ENCODE results near the gene CNDP2.

Gene CNDP2

DNA sequence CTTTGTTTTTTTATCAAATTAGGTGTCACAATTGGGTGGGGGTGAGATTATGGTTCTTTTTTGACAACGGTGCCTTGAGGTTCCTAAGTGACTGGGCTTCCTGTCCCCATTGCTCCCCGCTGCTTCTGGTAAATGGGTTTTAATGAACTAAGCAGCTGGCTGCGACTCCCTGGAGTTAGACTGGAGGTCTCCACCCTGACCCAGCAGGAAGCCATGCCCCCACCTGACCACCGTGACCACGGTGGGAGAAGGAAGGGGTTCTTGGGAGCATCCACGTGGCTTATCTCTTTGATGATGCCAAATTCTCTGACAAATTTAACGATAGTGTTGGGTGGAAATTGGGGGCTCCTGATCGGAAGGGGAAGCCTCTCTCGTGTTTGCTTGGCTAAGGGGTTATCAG is 12.2 kb downstream of the CNDP2 start:
- Histone ChIP-seq H3K9ac (ENCODE audit: insufficient read length) (no peak overlapping the region), H3K27ac (no peak overlapping the region), H3K4me3 (no peak overlapping the region), H3K36me3 (ENCODE audit: insufficient read depth, low read length) (peaks cover 20% of the 10 kb centered on the region; the same call in 1 of the 2 replicates), H3K9me3 (ENCODE audit: low read depth, low read length) (no peaks in the 10 kb centered on the region)
- TF ChIP-seq POLR2AphosphoS5 (IDR thresholded peaks at IDR 0.05; ENCODE audit: borderline replicate concordance, low read depth, low read length), result no peak
- no peak for TF ChIP-seq FOXP2 (optimal IDR thresholded peaks at IDR 0.05; ENCODE audit: control extremely low read depth, extremely low read length, insufficient read depth)
- TF ChIP-seq EZH2 (IDR thresholded peaks at IDR 0.05), result no peak
- no peak for DNase-seq (ENCODE audit: low read depth, low spot score)

GRCh38 chr18:74508821-74509225 is 12.7 kb downstream of the CNDP2 start:
- H3K27ac ChIP-seq, result no peak overlapping the region

DNA sequence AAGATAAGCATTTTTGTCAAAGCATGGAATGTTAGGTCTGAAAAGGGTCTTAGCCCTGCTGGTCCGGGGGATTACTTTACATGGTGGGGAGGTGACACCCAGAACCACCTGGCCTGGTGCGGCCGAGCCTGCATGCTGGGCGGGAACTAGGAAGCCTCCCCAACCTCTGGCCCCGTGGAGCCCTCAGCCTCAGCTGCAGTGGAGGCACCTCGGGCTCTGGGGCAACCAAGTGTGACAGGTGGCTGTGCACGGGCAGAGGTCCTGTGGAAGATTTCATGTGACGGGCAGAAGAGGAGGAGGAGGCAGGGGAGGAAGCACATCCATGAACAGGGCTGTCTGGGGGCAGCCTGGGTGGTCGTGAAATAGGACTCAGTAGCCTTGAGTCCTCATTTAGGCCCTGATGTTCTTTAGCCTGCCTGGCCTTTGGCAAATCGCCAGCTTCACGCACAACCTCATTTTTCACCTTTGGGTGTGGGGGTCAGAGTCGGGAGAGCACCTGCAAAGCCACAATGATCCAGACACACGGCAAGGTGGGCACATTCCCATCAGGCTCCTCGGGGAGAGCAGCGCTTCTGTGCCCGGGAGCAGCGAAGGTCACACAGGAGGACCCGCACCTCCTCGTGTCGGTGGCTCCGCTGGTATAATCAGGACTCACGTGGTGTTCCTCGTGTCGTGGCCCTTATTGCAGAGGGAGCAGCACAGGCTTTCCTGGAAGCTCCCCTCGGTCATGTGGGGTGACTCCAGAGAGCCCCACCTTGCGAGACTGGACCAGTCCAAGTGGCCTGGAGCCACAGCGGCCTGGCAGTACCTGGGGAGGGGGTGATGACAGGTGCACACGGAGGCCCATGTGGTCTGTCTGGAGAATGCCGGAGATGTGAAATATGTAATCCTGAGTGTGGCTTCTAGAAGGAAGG is 13.9 kb downstream of the CNDP2 start:
- H3K27ac ChIP-seq, result no peak overlapping the region
- no peak for TF ChIP-seq EZH2 (IDR thresholded peaks at IDR 0.05)
- H3K9ac ChIP-seq (ENCODE audit: insufficient read length), result no peak overlapping the region
- no peaks in the 10 kb centered on the region for H3K9me3 ChIP-seq (ENCODE audit: low read depth, low read length)
- H3K36me3 ChIP-seq (ENCODE audit: insufficient read depth, low read length), result peaks cover 20% of the 10 kb centered on the region; the same call in 1 of the 2 replicates
- no peak for DNase-seq (ENCODE audit: low read depth, low spot score)
- H3K4me3 ChIP-seq, result no peak overlapping the region

More at GRCh38 chr18:74508821-74509225, 12.7 kb downstream of the CNDP2 start:
- H3K9me3 ChIP-seq (ENCODE audit: low read depth, low read length), result no peaks in the 10 kb centered on the region
- TF ChIP-seq POLR2AphosphoS5 (IDR thresholded peaks at IDR 0.05; ENCODE audit: borderline replicate concordance, low read depth, low read length) (no peak), EZH2 (IDR thresholded peaks at IDR 0.05) (no peak), FOXP2 (optimal IDR thresholded peaks at IDR 0.05; ENCODE audit: control extremely low read depth, extremely low read length, insufficient read depth) (no peak)
- peaks cover 20% of the 10 kb centered on the region; the same call in 1 of the 2 replicates for H3K36me3 ChIP-seq (ENCODE audit: insufficient read depth, low read length)
- H3K9ac ChIP-seq (ENCODE audit: insufficient read length), result no peak overlapping the region
- no peak overlapping the region for H3K4me3 ChIP-seq
- no peak for DNase-seq (ENCODE audit: low read depth, low spot score)

- TF ChIP-seq FOXP2 (optimal IDR thresholded peaks at IDR 0.05; ENCODE audit: control extremely low read depth, extremely low read length, insufficient read depth) (no peak), POLR2AphosphoS5 (IDR thresholded peaks at IDR 0.05; ENCODE audit: borderline replicate concordance, low read depth, low read length) (no peak), EZH2 (IDR thresholded peaks at IDR 0.05) (no peak)
- peaks cover 20% of the 10 kb centered on the region; the same call in 1 of the 2 replicates for H3K36me3 ChIP-seq (ENCODE audit: insufficient read depth, low read length)
- H3K4me3 ChIP-seq, result no peak overlapping the region
Measured at GRCh38 chr18:74510770-74511095, 14.6 kb downstream of the CNDP2 start.

DNA sequence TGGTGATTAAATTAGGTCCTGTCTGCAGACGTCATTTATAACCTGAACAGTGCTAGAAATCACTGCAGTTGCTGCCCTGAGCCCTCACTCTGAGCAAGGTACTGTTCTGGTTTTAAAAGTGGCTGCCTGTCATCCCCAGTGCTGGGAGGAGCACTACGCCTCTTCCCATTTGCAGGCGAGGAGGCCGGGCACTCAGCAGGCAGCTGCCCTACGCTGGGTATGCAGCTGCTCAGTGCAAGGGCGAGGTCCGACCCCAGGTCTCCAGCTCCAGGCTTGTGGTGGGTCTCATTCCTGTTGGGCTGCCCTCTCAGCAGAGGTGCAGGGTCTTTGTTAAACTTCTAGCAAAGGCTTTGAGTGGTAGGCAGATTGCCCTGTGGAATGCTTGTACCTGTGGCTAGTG is 15.7 kb downstream of the CNDP2 start:
- Histone ChIP-seq H3K36me3 (ENCODE audit: insufficient read depth, low read length) (peaks cover 18% of the 10 kb centered on the region; the same call in 1 of the 2 replicates), H3K9ac (ENCODE audit: insufficient read length) (no peak overlapping the region), H3K4me3 (no peak overlapping the region), H3K9me3 (ENCODE audit: low read depth, low read length) (no peaks in the 10 kb centered on the region), H3K27ac (no peak overlapping the region)
- TF ChIP-seq FOXP2 (optimal IDR thresholded peaks at IDR 0.05; ENCODE audit: control extremely low read depth, extremely low read length, insufficient read depth) (no peak), EZH2 (IDR thresholded peaks at IDR 0.05) (no peak), POLR2AphosphoS5 (IDR thresholded peaks at IDR 0.05; ENCODE audit: borderline replicate concordance, low read depth, low read length) (no peak)
- no peak for DNase-seq (ENCODE audit: low read depth, low spot score)

More at GRCh38 chr18:74510770-74511095, 14.6 kb downstream of the CNDP2 start:
- no peak overlapping the region for H3K27ac ChIP-seq
- no peak for DNase-seq (ENCODE audit: low read depth, low spot score)
- no peaks in the 10 kb centered on the region for H3K9me3 ChIP-seq (ENCODE audit: low read depth, low read length)
- no peak overlapping the region for H3K9ac ChIP-seq (ENCODE audit: insufficient read length)

GRCh38 chr18:74512321-74513053 is 16.3 kb downstream of the CNDP2 start:
- no peak overlapping the region for H3K27ac ChIP-seq
- no peak for DNase-seq (ENCODE audit: low read depth, low spot score)
- no peaks in the 10 kb centered on the region for H3K9me3 ChIP-seq (ENCODE audit: low read depth, low read length)
- H3K36me3 ChIP-seq (ENCODE audit: insufficient read depth, low read length), result peaks cover 18% of the 10 kb centered on the region; the same call in 1 of the 2 replicates
- TF ChIP-seq POLR2AphosphoS5 (IDR thresholded peaks at IDR 0.05; ENCODE audit: borderline replicate concordance, low read depth, low read length) (no peak), EZH2 (IDR thresholded peaks at IDR 0.05) (no peak), FOXP2 (optimal IDR thresholded peaks at IDR 0.05; ENCODE audit: control extremely low read depth, extremely low read length, insufficient read depth) (no peak)
- no peak overlapping the region for H3K9ac ChIP-seq (ENCODE audit: insufficient read length)
- no peak overlapping the region for H3K4me3 ChIP-seq

- no peaks in the 10 kb centered on the region for H3K9me3 ChIP-seq (ENCODE audit: low read depth, low read length)
- H3K36me3 ChIP-seq (ENCODE audit: insufficient read depth, low read length), result peaks cover 18% of the 10 kb centered on the region; the same call in 1 of the 2 replicates
- H3K27ac ChIP-seq, result no peak overlapping the region
- H3K4me3 ChIP-seq, result no peak overlapping the region
- DNase-seq (ENCODE audit: low read depth, low spot score), result no peak
- H3K9ac ChIP-seq (ENCODE audit: insufficient read length), result no peak overlapping the region
- TF ChIP-seq EZH2 (IDR thresholded peaks at IDR 0.05) (no peak), FOXP2 (optimal IDR thresholded peaks at IDR 0.05; ENCODE audit: control extremely low read depth, extremely low read length, insufficient read depth) (no peak), POLR2AphosphoS5 (IDR thresholded peaks at IDR 0.05; ENCODE audit: borderline replicate concordance, low read depth, low read length) (no peak)
Measured at GRCh38 chr18:74513149-74513882, 17.2 kb downstream of the CNDP2 start.

DNA sequence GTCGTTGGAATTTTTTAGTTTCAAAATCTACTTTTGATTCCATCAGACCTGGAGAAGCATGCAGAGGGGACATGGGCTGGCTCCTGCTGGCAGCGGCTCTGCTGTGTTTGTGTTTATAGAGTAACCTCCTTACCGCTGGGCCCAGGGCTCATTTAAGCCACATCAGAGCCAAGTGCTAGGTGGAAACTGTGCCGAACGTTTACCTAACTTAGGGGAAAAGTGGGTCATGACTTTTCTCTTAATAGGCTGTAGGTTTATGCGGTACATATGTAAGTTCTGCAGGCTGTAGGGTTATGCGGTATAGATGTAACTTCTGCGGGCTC is 17.7 kb downstream of the CNDP2 start:
- Histone ChIP-seq H3K9me3 (ENCODE audit: low read depth, low read length) (no peaks in the 10 kb centered on the region), H3K9ac (ENCODE audit: insufficient read length) (no peak overlapping the region)

More for the DNA sequence above, 17.7 kb downstream of the CNDP2 start:
- no peak for TF ChIP-seq POLR2AphosphoS5 (IDR thresholded peaks at IDR 0.05; ENCODE audit: borderline replicate concordance, low read depth, low read length)
- TF ChIP-seq FOXP2 (optimal IDR thresholded peaks at IDR 0.05; ENCODE audit: control extremely low read depth, extremely low read length, insufficient read depth), result no peak
- TF ChIP-seq EZH2 (IDR thresholded peaks at IDR 0.05), result no peak
- no peak for DNase-seq (ENCODE audit: low read depth, low spot score)
- no peak overlapping the region for H3K4me3 ChIP-seq
- no peak overlapping the region for H3K27ac ChIP-seq
- H3K36me3 ChIP-seq (ENCODE audit: insufficient read depth, low read length), result peaks cover 18% of the 10 kb centered on the region; the same call in 1 of the 2 replicates

All from SK-N-MC (cell line).